GM21737 (cell line): ENCODE results near the gene ELL.

Experiments used
- ATAC-seq: cut with Tn5 transposase; IDR thresholded peaks from one replicate; pipeline ENCODE4 v1.9.1; 2021; ENCODE audit warnings: mild to moderate bottlenecking, moderate library complexity; ENCODE audit not compliant: unreplicated experiment

The ELL gene

GRCh38 chr19:18435842-18436670 is 85.8 kb downstream of the ELL start:
- ATAC-seq = no peak

DNA sequence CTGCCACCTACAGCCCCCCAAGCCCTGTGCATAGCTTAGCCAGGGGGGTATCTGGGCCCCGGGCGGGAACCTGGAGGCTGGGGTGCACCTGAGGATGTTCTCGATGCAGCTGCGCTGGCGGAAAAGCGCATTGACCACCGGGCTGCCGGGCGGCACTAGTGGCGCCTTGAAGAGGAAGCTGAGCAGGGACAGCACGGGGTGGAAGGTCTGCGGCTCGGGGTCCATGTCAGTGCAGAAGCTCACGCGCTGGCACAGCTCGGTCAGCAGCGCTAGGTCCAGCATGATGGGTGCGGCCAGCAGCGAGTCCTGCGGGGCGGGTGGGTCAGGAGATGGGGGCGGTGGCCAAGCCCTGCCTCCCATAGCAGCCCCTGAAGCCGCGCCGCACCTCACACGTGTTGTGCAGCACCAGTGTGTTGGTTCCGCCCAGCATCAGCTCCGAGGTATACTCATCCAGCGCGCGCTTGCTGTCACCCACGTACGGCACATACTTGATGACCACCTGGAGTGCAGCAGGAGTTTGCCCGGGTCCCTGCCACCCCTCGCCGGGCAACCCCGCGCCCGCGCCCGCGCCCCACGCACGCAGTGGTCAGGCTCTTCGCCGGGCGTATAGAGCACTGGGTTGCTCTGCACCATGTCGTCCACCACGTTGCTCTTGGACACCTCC is 86.6 kb downstream of the ELL start:
- ATAC-seq = no peak

GRCh38 chr19:18434411-18435175 is 87.3 kb downstream of the ELL start:
- no peak for ATAC-seq

- ATAC-seq = no peak
These were observed 88.0 kb downstream of the ELL start for GRCh38 chr19:18433735-18434398.

DNA sequence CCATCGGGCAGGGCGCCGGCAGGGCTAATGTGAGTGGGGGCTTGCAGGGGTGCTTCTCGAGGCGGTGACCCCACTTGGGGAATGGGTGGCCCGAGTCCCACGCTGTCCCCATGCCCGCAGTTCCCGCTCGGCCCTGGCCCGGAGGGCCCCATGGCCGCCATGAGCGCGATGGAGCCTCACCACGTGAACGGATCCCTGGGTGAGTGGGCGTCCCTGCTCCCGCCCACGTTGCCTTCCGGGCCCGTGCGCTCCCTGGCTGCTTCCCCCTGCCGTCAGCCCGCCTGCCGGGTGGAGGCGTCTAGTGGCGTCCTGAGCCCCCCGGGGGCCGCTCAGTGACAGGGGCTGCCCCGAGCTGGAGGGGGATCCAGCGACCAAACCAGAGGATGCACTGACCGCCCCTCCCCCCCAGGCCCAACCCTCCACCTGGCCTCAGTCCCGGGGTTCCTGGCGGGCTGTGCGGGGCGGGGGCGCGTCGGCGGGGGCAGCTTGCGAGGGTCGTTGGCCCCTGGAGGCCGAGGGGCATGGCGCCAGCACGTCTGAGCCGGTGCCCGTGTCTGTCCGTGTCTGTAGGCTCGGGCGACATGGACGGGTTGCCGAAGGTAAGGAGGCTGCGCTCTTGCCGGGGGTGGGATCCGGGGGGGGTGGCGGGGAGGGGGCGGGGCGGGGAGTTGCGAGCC is 88.7 kb downstream of the ELL start:
- no peak for ATAC-seq

- no peak for ATAC-seq
These were observed 89.4 kb downstream of the ELL start for GRCh38 chr19:18432275-18433014.

DNA sequence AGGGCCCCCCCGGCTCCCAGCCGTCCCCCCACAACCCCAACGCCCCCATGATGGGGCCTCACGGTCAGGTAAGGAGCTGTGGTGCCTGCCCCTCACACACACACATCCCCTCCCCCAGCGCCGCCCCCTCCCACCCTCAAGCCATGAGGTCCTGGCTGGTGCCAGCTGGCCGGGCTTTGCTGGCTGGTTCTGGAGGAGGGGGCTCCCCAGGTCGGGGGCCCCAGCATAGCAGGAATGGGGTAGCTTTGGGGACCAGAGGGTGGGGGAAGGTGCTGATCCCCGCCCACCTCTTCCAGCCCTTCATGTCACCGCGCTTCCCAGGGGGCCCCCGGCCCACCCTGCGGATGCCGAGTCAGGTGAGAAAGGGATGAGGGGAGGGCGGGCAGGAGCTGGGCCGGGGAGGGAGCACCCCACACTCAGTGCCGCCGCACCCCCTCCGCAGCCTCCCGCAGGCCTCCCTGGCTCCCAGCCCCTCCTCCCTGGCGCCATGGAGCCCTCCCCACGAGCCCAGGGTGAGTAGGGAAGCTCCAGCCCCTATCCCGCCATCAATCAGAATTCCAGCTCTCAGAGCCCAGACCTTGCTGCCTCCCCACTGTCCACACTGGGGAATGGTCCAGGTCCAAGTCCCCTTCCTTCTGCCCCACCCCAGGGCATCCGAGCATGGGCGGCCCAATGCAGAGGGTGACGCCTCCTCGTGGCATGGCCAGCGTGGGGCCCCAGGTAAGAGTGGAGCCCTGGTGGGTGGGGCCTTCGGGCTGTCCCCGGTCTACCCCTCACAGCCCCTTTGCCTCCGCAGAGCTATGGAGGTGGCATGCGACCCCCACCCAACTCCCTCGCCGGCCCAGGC is 90.3 kb downstream of the ELL start:
- no peak for ATAC-seq

GRCh38 chr19:18430417-18431144 is 91.3 kb downstream of the ELL start:
- ATAC-seq = no peak

GRCh38 chr19:18429717-18430416 is 92.0 kb downstream of the ELL start:
- ATAC-seq = no peak

DNA sequence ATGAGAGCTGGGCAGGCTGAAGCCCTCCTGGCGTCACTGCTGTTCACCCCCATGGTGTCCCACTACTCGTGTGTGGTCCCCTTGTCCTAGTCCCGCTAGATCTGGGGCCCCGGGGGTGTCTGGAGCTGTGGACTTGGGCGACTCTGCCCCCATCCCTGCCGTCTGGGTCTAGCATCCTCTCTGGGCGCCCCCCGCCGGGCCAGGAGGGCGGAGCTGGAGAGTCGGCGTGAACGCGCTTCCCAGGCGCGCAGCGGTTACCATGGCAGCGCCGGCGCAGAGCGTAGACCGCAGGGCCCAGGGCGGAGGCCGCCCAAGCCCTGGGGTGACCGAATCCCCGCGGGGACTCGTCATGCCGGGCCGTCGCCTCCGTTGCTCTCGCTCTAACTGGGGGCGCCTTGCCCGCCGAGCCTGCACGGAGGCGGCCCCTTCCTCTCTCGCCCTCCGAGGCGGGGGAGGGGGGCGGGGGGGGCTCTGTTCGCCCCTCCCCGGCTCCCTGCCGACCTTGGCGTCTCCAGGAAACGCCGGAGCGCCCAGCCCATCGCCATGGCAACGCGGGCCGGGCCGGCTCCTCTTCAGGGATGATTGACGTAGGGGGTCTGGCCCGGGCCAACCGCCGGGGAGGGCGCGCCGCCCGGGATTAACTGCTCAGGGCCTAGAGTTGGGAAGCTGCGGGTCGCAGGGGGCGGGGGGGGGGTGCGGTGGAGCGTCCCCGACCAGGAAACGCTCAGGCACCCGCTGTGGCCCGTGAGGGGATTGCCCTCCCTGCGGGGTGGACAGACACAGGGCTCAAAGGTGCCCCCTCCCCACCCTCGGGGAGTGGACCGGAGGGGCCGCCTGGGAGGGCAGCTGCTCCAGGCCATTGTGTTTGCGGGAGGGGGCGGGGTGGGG is 92.8 kb downstream of the ELL start:
- ATAC-seq = peak; percentile 40

DNA sequence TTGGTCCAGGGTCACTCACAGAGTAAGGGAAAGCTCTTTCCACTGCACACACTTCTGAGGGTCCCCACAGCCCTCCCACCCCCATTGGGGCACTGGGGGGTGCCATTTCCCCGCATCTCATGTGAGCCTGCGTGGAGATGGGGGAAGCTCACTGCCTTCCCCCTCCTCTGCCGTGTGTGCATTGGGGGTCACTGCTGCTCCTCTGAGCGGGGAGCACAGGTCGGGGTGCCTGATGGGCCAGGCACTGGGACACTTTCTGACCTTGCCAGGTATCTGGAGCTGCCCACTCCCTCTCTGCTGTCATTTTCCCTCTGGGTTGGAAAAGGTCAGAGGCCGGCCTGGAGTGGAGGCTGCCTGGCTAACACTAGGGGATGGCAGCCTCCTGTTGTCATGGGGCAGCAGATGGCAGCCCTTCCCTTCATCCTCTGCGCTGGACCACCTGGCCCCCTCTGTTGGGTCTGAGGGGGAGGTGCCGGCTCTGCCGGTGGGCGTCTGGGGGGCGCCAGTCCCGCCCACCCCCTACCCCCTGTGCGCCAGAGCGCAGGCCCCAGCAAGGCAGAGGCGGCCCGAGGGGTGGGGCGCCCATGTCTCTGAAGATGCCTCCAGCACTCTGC is 93.6 kb downstream of the ELL start:
- no peak for ATAC-seq

DNA sequence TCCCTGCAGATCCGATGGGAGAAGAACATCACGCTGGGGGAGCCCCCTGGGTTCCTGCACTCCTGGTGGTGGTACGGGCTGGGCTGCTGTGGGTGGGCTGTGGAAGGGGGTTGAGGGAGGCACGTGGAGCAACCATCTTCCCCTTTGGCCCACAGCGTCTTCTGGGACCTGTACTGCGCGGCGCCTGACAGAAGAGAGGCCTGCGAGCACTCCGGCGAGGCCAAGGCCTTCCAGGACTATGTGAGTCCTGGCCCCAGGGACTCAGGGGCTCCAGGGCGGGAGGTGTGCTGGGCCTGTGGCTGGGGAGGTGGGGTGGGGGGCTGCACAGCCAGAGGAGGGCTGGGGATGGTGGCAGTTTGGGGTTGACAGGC is 94.1 kb downstream of the ELL start:
- no peak for ATAC-seq

- ATAC-seq = no peak
These were observed 94.7 kb downstream of the ELL start for GRCh38 chr19:18427080-18427742.

- no peak for ATAC-seq
These were observed 95.5 kb downstream of the ELL start for GRCh38 chr19:18426416-18426767.

GRCh38 chr19:18425515-18426415 is 96.1 kb downstream of the ELL start:
- ATAC-seq = no peak
